ENCODE measurements around the gene BCKDHA. TPM values are rescaled to one million over a fixed set of nuclear protein-coding genes. Genes with fewer than 3 reads are reported as not detected.

Gene BCKDHA
- total RNA-seq, 1 donor from 2014 or later, result 9.2 TPM

DNA sequence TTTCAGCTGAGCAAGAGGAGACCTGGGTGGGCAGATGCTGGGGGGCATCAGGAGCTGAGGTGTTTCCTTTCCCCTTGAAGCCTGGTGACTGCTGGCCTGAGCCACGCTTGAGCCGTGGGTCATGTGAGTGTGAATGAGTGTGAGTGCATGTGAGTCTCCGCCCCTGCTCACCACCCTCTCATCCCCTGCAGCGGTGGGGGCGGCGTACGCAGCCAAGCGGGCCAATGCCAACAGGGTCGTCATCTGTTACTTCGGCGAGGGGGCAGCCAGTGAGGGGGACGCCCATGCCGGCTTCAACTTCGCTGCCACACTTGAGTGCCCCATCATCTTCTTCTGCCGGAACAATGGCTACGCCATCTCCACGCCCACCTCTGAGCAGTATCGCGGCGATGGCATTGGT, 24.4 kb downstream of the BCKDHA start:
- no peak overlapping the region for H3K27ac ChIP-seq (ENCODE audit: low read depth, low read length)
- Mint-ChIP-seq H3K4me3 (ENCODE audit: unreplicated experiment) (no peak overlapping the region), H3K4me1 (ENCODE audit: low read depth, unreplicated experiment) (peaks cover 2% of the 10 kb centered on the region), H3K27me3 (ENCODE audit: low read depth, unreplicated experiment) (no peaks in the 10 kb centered on the region), H3K27ac (ENCODE audit: unreplicated experiment) (no peak overlapping the region), H3K36me3 (ENCODE audit: low read depth, unreplicated experiment) (peaks cover 24% of the 10 kb centered on the region), H3K9me3 (ENCODE audit: unreplicated experiment) (no peaks in the 10 kb centered on the region)
- no peak overlapping the region for H3K4me2 ChIP-seq (ENCODE audit: low read length)
- H3K36me3 ChIP-seq (ENCODE audit: insufficient read depth, low read length), result peaks cover 4% of the 10 kb centered on the region
- no peaks in the 10 kb centered on the region for H3K27me3 ChIP-seq (ENCODE audit: insufficient read depth, low read length)
- no peaks in the 10 kb centered on the region for H4K20me1 ChIP-seq (ENCODE audit: insufficient read depth, low read length)
- H2AFZ ChIP-seq (ENCODE audit: low read depth, low read length), result no peak overlapping the region
- no peak for TF ChIP-seq EZH2 (IDR thresholded peaks at IDR 0.05; ENCODE audit: insufficient read depth, low read length)
- TF ChIP-seq, protein P1, sequence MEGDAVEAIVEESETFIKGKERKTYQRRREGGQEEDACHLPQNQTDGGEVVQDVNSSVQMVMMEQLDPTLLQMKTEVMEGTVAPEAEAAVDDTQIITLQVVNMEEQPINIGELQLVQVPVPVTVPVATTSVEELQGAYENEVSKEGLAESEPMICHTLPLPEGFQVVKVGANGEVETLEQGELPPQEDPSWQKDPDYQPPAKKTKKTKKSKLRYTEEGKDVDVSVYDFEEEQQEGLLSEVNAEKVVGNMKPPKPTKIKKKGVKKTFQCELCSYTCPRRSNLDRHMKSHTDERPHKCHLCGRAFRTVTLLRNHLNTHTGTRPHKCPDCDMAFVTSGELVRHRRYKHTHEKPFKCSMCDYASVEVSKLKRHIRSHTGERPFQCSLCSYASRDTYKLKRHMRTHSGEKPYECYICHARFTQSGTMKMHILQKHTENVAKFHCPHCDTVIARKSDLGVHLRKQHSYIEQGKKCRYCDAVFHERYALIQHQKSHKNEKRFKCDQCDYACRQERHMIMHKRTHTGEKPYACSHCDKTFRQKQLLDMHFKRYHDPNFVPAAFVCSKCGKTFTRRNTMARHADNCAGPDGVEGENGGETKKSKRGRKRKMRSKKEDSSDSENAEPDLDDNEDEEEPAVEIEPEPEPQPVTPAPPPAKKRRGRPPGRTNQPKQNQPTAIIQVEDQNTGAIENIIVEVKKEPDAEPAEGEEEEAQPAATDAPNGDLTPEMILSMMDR (IDR thresholded peaks at IDR 0.05; ENCODE audit: insufficient read depth, low read depth, low read length), result no peak
- no peak overlapping the region for H3K9ac ChIP-seq (ENCODE audit: low read length)
- no peaks in the 10 kb centered on the region for H3K9me3 ChIP-seq (ENCODE audit: insufficient read depth, low read depth, low read length)
- DNase-seq (ENCODE audit: low read depth) (no peak), FAIRE-seq (no peak)
- no peak overlapping the region for H3K4me3 ChIP-seq (ENCODE audit: insufficient read depth, low read depth, low read length)
- H3K4me1 ChIP-seq (ENCODE audit: insufficient read depth, low read length), result peaks cover 2% of the 10 kb centered on the region
- H3K79me2 ChIP-seq (ENCODE audit: insufficient read depth, low read length), result no peaks in the 10 kb centered on the region

DNA sequence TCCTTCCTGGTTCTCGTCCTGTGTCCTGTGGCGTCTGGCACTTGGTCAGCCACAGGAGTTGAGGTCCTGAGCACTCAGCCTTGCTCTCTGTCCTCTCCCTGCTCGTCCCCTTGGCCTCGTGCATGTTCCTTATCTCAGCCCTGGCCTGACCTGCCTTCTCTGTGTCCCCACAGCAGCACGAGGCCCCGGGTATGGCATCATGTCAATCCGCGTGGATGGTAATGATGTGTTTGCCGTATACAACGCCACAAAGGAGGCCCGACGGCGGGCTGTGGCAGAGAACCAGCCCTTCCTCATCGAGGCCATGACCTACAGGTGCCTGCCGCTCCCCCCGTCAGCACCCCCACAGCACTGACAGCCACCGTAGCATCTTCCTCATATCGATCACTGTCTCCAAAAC, 24.8 kb downstream of the BCKDHA start:
- DNase-seq (ENCODE audit: low read depth) (no peak), FAIRE-seq (no peak)
- TF ChIP-seq, protein P1 (IDR thresholded peaks at IDR 0.05; ENCODE audit: insufficient read depth, low read depth, low read length), result no peak
- TF ChIP-seq EZH2 (IDR thresholded peaks at IDR 0.05; ENCODE audit: insufficient read depth, low read length), result no peak
- H3K9me3 Mint-ChIP-seq (ENCODE audit: unreplicated experiment), result no peaks in the 10 kb centered on the region
- H2AFZ ChIP-seq (ENCODE audit: low read depth, low read length), result no peak overlapping the region
- H3K9me3 ChIP-seq (ENCODE audit: insufficient read depth, low read depth, low read length), result no peaks in the 10 kb centered on the region
- H3K79me2 ChIP-seq (ENCODE audit: insufficient read depth, low read length), result no peaks in the 10 kb centered on the region
- H3K4me3 ChIP-seq (ENCODE audit: insufficient read depth, low read depth, low read length), result no peak overlapping the region
- no peaks in the 10 kb centered on the region for H3K27me3 ChIP-seq (ENCODE audit: insufficient read depth, low read length)
- H3K36me3 Mint-ChIP-seq (ENCODE audit: low read depth, unreplicated experiment), result peaks cover 23% of the 10 kb centered on the region
- peaks cover 4% of the 10 kb centered on the region for H3K36me3 ChIP-seq (ENCODE audit: insufficient read depth, low read length)
- no peak overlapping the region for H3K4me3 Mint-ChIP-seq (ENCODE audit: unreplicated experiment)
- no peak overlapping the region for H3K9ac ChIP-seq (ENCODE audit: low read length)
- H3K27ac ChIP-seq (ENCODE audit: low read depth, low read length), result no peak overlapping the region
- H3K4me1 Mint-ChIP-seq (ENCODE audit: low read depth, unreplicated experiment), result peaks cover 3% of the 10 kb centered on the region
- H3K4me1 ChIP-seq (ENCODE audit: insufficient read depth, low read length), result peaks cover 4% of the 10 kb centered on the region
- no peaks in the 10 kb centered on the region for H4K20me1 ChIP-seq (ENCODE audit: insufficient read depth, low read length)
- no peak overlapping the region for H3K4me2 ChIP-seq (ENCODE audit: low read length)
- no peak overlapping the region for H3K27ac Mint-ChIP-seq (ENCODE audit: unreplicated experiment)
- no peaks in the 10 kb centered on the region for H3K27me3 Mint-ChIP-seq (ENCODE audit: low read depth, unreplicated experiment)

DNA sequence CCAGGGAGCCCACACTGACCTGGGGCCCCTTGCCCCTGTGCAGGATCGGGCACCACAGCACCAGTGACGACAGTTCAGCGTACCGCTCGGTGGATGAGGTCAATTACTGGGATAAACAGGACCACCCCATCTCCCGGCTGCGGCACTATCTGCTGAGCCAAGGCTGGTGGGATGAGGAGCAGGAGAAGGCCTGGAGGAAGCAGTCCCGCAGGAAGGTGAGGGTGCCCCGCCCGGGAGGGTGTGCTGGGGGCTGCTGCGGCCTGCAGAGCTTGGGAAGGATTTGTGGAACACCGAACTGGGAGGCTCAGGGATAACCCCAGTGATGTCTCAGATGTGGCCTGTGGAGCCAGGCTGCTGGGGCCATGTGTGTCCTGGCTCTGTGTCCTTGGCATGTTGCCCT, 25.3 kb downstream of the BCKDHA start:
- no peak overlapping the region for H3K27ac ChIP-seq (ENCODE audit: low read depth, low read length)
- DNase-seq (ENCODE audit: low read depth) (no peak), FAIRE-seq (no peak)
- no peak overlapping the region for H3K4me3 Mint-ChIP-seq (ENCODE audit: unreplicated experiment)
- no peaks in the 10 kb centered on the region for H3K79me2 ChIP-seq (ENCODE audit: insufficient read depth, low read length)
- no peak for TF ChIP-seq EZH2 (IDR thresholded peaks at IDR 0.05; ENCODE audit: insufficient read depth, low read length)
- TF ChIP-seq, protein P1 (IDR thresholded peaks at IDR 0.05; ENCODE audit: insufficient read depth, low read depth, low read length), result no peak
- no peak overlapping the region for H3K27ac Mint-ChIP-seq (ENCODE audit: unreplicated experiment)
- peaks cover 4% of the 10 kb centered on the region for H3K36me3 ChIP-seq (ENCODE audit: insufficient read depth, low read length)
- no peaks in the 10 kb centered on the region for H4K20me1 ChIP-seq (ENCODE audit: insufficient read depth, low read length)
- no peak overlapping the region for H3K4me3 ChIP-seq (ENCODE audit: insufficient read depth, low read depth, low read length)
- H3K9me3 Mint-ChIP-seq (ENCODE audit: unreplicated experiment), result no peaks in the 10 kb centered on the region
- H3K4me2 ChIP-seq (ENCODE audit: low read length), result no peak overlapping the region
- peaks cover 23% of the 10 kb centered on the region for H3K36me3 Mint-ChIP-seq (ENCODE audit: low read depth, unreplicated experiment)
- peaks cover 7% of the 10 kb centered on the region for H3K4me1 Mint-ChIP-seq (ENCODE audit: low read depth, unreplicated experiment)
- H3K4me1 ChIP-seq (ENCODE audit: insufficient read depth, low read length), result peaks cover 7% of the 10 kb centered on the region
- no peak overlapping the region for H3K9ac ChIP-seq (ENCODE audit: low read length)
- H3K27me3 Mint-ChIP-seq (ENCODE audit: low read depth, unreplicated experiment), result no peaks in the 10 kb centered on the region
- H3K9me3 ChIP-seq (ENCODE audit: insufficient read depth, low read depth, low read length), result no peaks in the 10 kb centered on the region
- no peak overlapping the region for H2AFZ ChIP-seq (ENCODE audit: low read depth, low read length)
- no peaks in the 10 kb centered on the region for H3K27me3 ChIP-seq (ENCODE audit: insufficient read depth, low read length)

Measured in astrocyte (in vitro differentiated cells and primary cell).